ENCODE measurements around the gene KIF16B. TPM values are rescaled to one million over a fixed set of nuclear protein-coding genes. Genes with fewer than 3 reads are reported as not detected.
"Not testable (repeated sequence)": the region's sequence is repeated elsewhere in the genome, so short reads cannot be mapped to it uniquely, and the experiment has no call there.

Gene KIF16B
- total and polyA plus RNA-seq, 5 donors, result 11.4 to 20.4 (median 17.3) TPM

- intact Hi-C loops (cut with DNase I), result no loop called here
- Histone ChIP-seq H3K4me1 (ENCODE audit: control insufficient read depth, insufficient read depth, low read length) (peaks cover 17% of the 10 kb centered on the region), H3K4me3 (ENCODE audit: low read length) (no peak overlapping the region), H3K9me3 (ENCODE audit: control insufficient read depth, low read length) (no peaks in the 10 kb centered on the region), H3K27me3 (ENCODE audit: control insufficient read depth, insufficient read depth) (no peaks in the 10 kb centered on the region), H3K27ac (ENCODE audit: low read length) (no peak overlapping the region)
- WGBS, result 81% methylated on average over 4 of the region's 4 CpGs
- ATAC-seq (no peak), DNase-seq (no peak)
Observed at GRCh38 chr20:16537025-16537665, 36.1 kb downstream of the KIF16B start.

GRCh38 chr20:16535277-16535676, 38.0 kb downstream of the KIF16B start:
- intact Hi-C loops (cut with DNase I), result no loop called here
- no peak overlapping the region for H3K4me3 ChIP-seq (ENCODE audit: low read length)

GRCh38 chr20:16533502-16533901, 39.7 kb downstream of the KIF16B start:
- DNase-seq, result no peak

More at GRCh38 chr20:16535277-16535676, 38.0 kb downstream of the KIF16B start:
- Histone ChIP-seq H3K27ac (ENCODE audit: low read length) (no peak overlapping the region), H3K9me3 (ENCODE audit: control insufficient read depth, low read length) (no peaks in the 10 kb centered on the region), H3K4me1 (ENCODE audit: control insufficient read depth, insufficient read depth, low read length) (peaks cover 7% of the 10 kb centered on the region), H3K27me3 (ENCODE audit: control insufficient read depth, insufficient read depth) (no peaks in the 10 kb centered on the region)
- WGBS, result 87% methylated on average over 2 of the region's 2 CpGs
- ATAC-seq (no peak), DNase-seq (no peak)

GRCh38 chr20:16531485-16531884, 41.8 kb downstream of the KIF16B start:
- no peaks in the 10 kb centered on the region for H3K9me3 ChIP-seq (ENCODE audit: control insufficient read depth, low read length)
- H3K4me1 ChIP-seq (ENCODE audit: control insufficient read depth, insufficient read depth, low read length), result peaks cover 2% of the 10 kb centered on the region
- no peak overlapping the region for H3K27ac ChIP-seq (ENCODE audit: low read length)
- ATAC-seq, result no peak
- no peak for DNase-seq
- no peak overlapping the region for H3K4me3 ChIP-seq (ENCODE audit: low read length)
- H3K27me3 ChIP-seq (ENCODE audit: control insufficient read depth, insufficient read depth), result no peaks in the 10 kb centered on the region
- intact Hi-C loops (cut with DNase I), result no loop called here
- WGBS, result 94% methylated on average over 8 of the region's 8 CpGs

More at GRCh38 chr20:16533502-16533901, 39.7 kb downstream of the KIF16B start:
- H3K4me3 ChIP-seq (ENCODE audit: low read length), result no peak overlapping the region
- no peaks in the 10 kb centered on the region for H3K9me3 ChIP-seq (ENCODE audit: control insufficient read depth, low read length)
- H3K4me1 ChIP-seq (ENCODE audit: control insufficient read depth, insufficient read depth, low read length), result peaks cover 5% of the 10 kb centered on the region
- 79% methylated on average over 1 of the region's 1 CpG for WGBS
- no peak for ATAC-seq
- H3K27me3 ChIP-seq (ENCODE audit: control insufficient read depth, insufficient read depth), result no peaks in the 10 kb centered on the region
- H3K27ac ChIP-seq (ENCODE audit: low read length), result no peak overlapping the region
- intact Hi-C loops (cut with DNase I), result no loop called here

GRCh38 chr20:16530201-16530681, 43.0 kb downstream of the KIF16B start:
- intact Hi-C loops (cut with DNase I), result no loop called here
- Histone ChIP-seq H3K4me3 (ENCODE audit: low read length) (no peak overlapping the region), H3K9me3 (ENCODE audit: control insufficient read depth, low read length) (no peaks in the 10 kb centered on the region), H3K27ac (ENCODE audit: low read length) (no peak overlapping the region), H3K27me3 (ENCODE audit: control insufficient read depth, insufficient read depth) (no peaks in the 10 kb centered on the region), H3K4me1 (ENCODE audit: control insufficient read depth, insufficient read depth, low read length) (peaks cover 2% of the 10 kb centered on the region)
- WGBS, result 85% methylated on average over 15 of the region's 15 CpGs
- no peak for DNase-seq
- ATAC-seq, result peak in 1 of 2 donors; percentile 52

- ATAC-seq, result no peak
- Histone ChIP-seq H3K27ac (ENCODE audit: low read length) (no peak overlapping the region), H3K4me3 (ENCODE audit: low read length) (no peak overlapping the region), H3K4me1 (ENCODE audit: control insufficient read depth, insufficient read depth, low read length) (no peaks in the 10 kb centered on the region), H3K9me3 (ENCODE audit: control insufficient read depth, low read length) (no peaks in the 10 kb centered on the region), H3K27me3 (ENCODE audit: control insufficient read depth, insufficient read depth) (no peaks in the 10 kb centered on the region)
- WGBS, result 80% methylated on average over 5 of the region's 5 CpGs
- no peak for DNase-seq
- intact Hi-C loops (cut with DNase I), result no loop called here
Observed at GRCh38 chr20:16528078-16528477, 45.2 kb downstream of the KIF16B start.

GRCh38 chr20:16527438-16527837, 45.8 kb downstream of the KIF16B start:
- Histone ChIP-seq H3K4me1 (ENCODE audit: control insufficient read depth, insufficient read depth, low read length) (no peaks in the 10 kb centered on the region), H3K9me3 (ENCODE audit: control insufficient read depth, low read length) (no peaks in the 10 kb centered on the region), H3K4me3 (ENCODE audit: low read length) (no peak overlapping the region), H3K27me3 (ENCODE audit: control insufficient read depth, insufficient read depth) (no peaks in the 10 kb centered on the region), H3K27ac (ENCODE audit: low read length) (no peak overlapping the region)
- 98% methylated on average over 3 of the region's 3 CpGs for WGBS
- DNase-seq, result no peak
- intact Hi-C loops (cut with DNase I), result no loop called here
- ATAC-seq, result no peak

GRCh38 chr20:16526433-16527380, 46.5 kb downstream of the KIF16B start:
- Histone ChIP-seq H3K27ac (ENCODE audit: low read length) (no peak overlapping the region), H3K9me3 (ENCODE audit: control insufficient read depth, low read length) (no peaks in the 10 kb centered on the region), H3K4me1 (ENCODE audit: control insufficient read depth, insufficient read depth, low read length) (no peaks in the 10 kb centered on the region), H3K4me3 (ENCODE audit: low read length) (no peak overlapping the region), H3K27me3 (ENCODE audit: control insufficient read depth, insufficient read depth) (no peaks in the 10 kb centered on the region)
- ATAC-seq, result no peak
- WGBS, result 87% methylated on average over 9 of the region's 9 CpGs
- intact Hi-C loops (cut with DNase I), result no loop called here
- no peak for DNase-seq

GRCh38 chr20:16522651-16523050, 50.6 kb downstream of the KIF16B start:
- ATAC-seq; intact Hi-C loops (cut with DNase I); H3K4me3 ChIP-seq (ENCODE audit: low read length); DNase-seq; H3K4me1 ChIP-seq (ENCODE audit: control insufficient read depth, insufficient read depth, low read length); H3K27ac ChIP-seq (ENCODE audit: low read length); H3K9me3 ChIP-seq (ENCODE audit: control insufficient read depth, low read length); H3K27me3 ChIP-seq (ENCODE audit: control insufficient read depth, insufficient read depth): not testable (repeated sequence)
- WGBS, result 91% methylated on average over 5 of the region's 5 CpGs

- intact Hi-C loops (cut with DNase I), result no loop called here
- no peak for ATAC-seq
- Histone ChIP-seq H3K9me3 (ENCODE audit: control insufficient read depth, low read length) (no peaks in the 10 kb centered on the region), H3K4me1 (ENCODE audit: control insufficient read depth, insufficient read depth, low read length) (no peaks in the 10 kb centered on the region), H3K27ac (ENCODE audit: low read length) (no peak overlapping the region), H3K4me3 (ENCODE audit: low read length) (no peak overlapping the region), H3K27me3 (ENCODE audit: control insufficient read depth, insufficient read depth) (no peaks in the 10 kb centered on the region)
- DNase-seq, result no peak
- WGBS, result 87% methylated on average over 5 of the region's 5 CpGs
Observed at GRCh38 chr20:16520154-16520553, 53.1 kb downstream of the KIF16B start.

GRCh38 chr20:16519673-16520072, 53.6 kb downstream of the KIF16B start:
- not testable (repeated sequence) for ATAC-seq; H3K27me3 ChIP-seq (ENCODE audit: control insufficient read depth, insufficient read depth); H3K27ac ChIP-seq (ENCODE audit: low read length); H3K4me3 ChIP-seq (ENCODE audit: low read length); H3K9me3 ChIP-seq (ENCODE audit: control insufficient read depth, low read length); H3K4me1 ChIP-seq (ENCODE audit: control insufficient read depth, insufficient read depth, low read length)
- DNase-seq, result peak in 1 of 3 donors; percentile 22
- WGBS, result 92% methylated on average over 8 of the region's 8 CpGs
- intact Hi-C loops (cut with DNase I), result loop anchor here in 1 of 4 donors (5.0 to 10.0 kb wide), 2 partner anchors 118 to 245 kb away; no protein-coding TSS in a partner anchor

Data from right cardiac atrium (tissue), 5 donors.